ENCODE data around the gene NACC2.
A peak's percentile ranks its signal among the peaks of the same experiment; 100 is the strongest.

Gene NACC2

DNA sequence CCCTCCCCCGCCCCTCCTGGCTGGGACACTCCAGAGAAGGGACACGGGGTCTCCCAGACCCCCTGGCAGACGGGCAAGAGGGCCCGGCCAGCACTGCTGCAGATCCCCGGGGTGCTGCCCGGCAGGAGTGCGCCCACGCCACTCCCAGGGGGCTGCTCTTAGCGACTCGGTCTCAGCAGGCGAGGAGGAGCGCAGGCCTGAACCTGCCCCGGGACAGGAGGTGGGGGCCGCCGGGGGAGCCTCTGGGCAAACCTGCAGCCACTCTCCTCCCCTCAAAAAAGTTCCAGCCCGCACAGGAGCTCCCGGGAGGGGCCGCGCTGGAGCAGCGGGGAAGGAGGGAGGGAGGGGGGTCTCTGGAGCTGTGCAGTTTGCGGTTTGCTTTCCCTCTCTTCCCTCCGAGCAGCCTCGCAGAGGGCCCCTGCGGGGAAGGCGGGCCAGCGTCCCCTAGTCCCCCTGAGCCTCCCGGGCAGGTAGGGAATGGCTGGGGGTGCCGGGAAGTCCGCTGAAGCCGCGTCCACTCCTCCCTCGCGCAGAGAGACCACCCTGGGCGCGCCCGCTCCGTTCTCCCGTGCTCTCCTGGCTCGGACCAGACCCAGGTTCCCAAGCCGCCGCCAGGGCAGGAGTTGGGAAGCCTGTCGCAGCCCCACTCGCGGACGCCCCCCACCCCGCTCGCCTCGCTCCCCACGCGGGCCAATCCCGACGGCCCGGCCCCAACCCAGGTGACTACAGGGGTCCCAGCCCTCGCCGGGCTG lies 44.2 kb downstream of the NACC2 start:
- Histone ChIP-seq H3K4me1 (ENCODE audit: insufficient read depth, low read length) (peaks cover 12% of the 10 kb centered on the region; the same call in 1 of the 2 replicates), H3K36me3 (ENCODE audit: insufficient read depth, low read depth, low read length) (no peaks in the 10 kb centered on the region), H3K9me3 (ENCODE audit: insufficient read depth, low read depth, low read length) (no peaks in the 10 kb centered on the region), H3K27me3 (ENCODE audit: insufficient read depth, low read length) (peaks cover 23% of the 10 kb centered on the region; the same call in 1 of the 2 replicates), H3K9ac (ENCODE audit: low read depth, low read length) (peak overlapping the region; percentile 61), H3K27ac (ENCODE audit: low read length) (no peak overlapping the region), H3K4me3 (ENCODE audit: low read length) (peak overlapping the region; percentile 75)

DNA sequence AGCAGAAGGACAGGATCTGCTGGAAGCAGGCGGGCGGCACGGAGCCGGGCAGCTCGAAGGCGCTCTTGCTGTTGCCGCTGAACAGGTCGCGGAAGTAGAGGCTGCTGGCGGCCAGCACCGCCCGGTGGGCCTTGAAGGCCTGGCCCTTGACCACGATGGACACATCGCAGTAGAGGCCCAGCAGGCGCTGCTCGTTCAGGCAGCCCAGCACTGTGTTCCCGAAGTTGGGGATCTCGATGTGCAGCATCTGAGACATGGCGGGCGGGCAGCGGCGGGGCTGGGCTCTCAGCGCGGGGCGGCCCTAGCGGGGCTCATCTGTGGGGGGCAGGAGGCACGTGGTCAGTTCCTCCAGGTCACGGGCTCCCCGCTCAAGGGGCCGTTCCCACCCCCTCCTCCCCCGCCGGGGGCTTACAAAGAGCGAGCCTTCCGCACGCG lies 44.8 kb downstream of the NACC2 start:
- peak overlapping the region; percentile 75; the same call in 1 of the 2 replicates for H3K4me3 ChIP-seq (ENCODE audit: low read length)
- peaks cover 12% of the 10 kb centered on the region; the same call in 1 of the 2 replicates for H3K4me1 ChIP-seq (ENCODE audit: insufficient read depth, low read length)
- H3K9me3 ChIP-seq (ENCODE audit: insufficient read depth, low read depth, low read length): no peaks in the 10 kb centered on the region
- H3K9ac ChIP-seq (ENCODE audit: low read depth, low read length): no peak overlapping the region
- H3K27ac ChIP-seq (ENCODE audit: low read length): no peak overlapping the region
- H3K27me3 ChIP-seq (ENCODE audit: insufficient read depth, low read length): peaks cover 23% of the 10 kb centered on the region; the same call in 1 of the 2 replicates
- no peaks in the 10 kb centered on the region for H3K36me3 ChIP-seq (ENCODE audit: insufficient read depth, low read depth, low read length)

DNA sequence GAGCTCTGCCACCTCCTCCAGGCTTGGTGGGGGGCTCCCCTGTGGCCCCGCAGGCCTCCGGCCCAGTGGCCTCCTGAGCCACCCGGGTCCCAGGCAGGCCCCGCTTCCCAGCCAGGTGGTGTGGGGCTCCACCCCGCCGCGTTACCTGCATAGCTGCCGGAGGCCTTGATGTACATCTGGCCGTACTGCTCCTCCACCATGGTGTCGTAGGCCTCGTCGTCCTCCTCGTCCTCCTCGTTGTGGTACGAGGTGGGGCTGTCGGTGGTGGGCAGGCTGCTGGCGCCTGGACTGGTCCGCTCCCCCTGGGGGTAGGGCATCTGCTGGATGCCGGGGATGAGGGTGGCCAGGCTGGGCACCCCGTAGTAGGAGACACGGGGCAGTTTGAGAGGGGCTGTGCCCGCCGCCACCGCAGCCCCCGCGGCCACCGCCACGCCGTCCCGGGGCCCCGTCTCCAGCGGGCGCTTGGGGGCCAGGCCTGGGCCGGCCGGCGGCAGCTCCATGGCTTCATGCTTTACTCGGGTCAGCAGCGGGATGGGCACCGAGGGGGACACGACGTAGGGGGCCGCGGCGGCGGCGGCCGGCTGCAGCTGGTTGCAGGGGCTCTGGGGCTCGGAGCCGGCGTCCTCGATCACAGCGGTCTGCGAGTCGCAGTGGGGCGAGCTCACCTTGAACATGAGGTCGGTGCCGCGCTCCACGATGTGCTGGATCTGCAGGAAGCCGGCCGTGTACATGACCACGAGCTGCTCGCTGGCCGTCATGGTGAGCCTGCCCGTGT lies 45.4 kb downstream of the NACC2 start:
- no peak overlapping the region for H3K4me3 ChIP-seq (ENCODE audit: low read length)
- H3K4me1 ChIP-seq (ENCODE audit: insufficient read depth, low read length): peaks cover 12% of the 10 kb centered on the region; the same call in 1 of the 2 replicates
- no peaks in the 10 kb centered on the region for H3K36me3 ChIP-seq (ENCODE audit: insufficient read depth, low read depth, low read length)
- H3K9ac ChIP-seq (ENCODE audit: low read depth, low read length): no peak overlapping the region
- H3K27me3 ChIP-seq (ENCODE audit: insufficient read depth, low read length): peaks cover 23% of the 10 kb centered on the region; the same call in 1 of the 2 replicates
- no peaks in the 10 kb centered on the region for H3K9me3 ChIP-seq (ENCODE audit: insufficient read depth, low read depth, low read length)
- H3K27ac ChIP-seq (ENCODE audit: low read length): no peak overlapping the region

DNA sequence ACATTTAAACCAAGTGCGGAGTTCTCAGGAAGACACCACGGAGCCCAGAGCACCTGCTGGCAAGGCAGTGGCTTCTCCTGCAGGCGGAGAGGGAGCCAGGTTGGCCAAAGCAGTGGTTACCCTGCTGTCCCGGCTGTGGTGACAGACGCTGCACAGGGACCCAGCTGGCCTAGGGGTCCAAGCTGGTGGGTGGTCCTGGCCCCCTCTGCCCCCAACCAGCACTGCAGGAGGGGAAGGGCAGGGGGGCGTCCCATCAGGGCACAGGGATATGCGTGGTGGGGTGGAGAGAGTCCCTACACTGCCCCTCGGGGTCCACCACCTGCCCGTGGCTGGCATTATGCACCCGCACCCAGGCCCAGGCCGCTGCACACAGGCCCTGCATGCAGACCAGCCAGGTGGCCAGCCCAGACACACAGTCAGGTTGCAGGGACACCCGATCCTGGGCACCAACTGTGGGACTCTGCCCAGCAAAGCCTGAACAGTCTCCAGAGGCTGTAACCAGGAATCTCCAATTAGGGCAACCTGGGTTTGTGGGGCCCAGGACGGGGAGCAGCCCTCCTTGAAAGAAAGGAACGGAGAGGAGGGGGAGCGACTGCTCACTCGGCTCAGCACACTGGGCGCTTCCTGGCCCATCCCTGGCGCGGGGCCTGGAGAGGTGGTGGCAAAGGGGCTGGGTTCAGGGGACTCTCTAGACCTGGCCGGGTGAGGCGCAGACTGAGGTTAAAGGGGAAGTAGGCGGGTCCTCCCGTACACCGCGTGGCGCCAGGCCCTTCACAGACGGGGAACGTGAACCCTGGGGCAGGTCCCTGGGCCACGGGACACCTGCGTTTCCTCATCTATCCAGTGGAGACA lies 46.3 kb downstream of the NACC2 start:
- Histone ChIP-seq H3K27me3 (ENCODE audit: insufficient read depth, low read length) (peaks cover 23% of the 10 kb centered on the region; the same call in 1 of the 2 replicates), H3K4me3 (ENCODE audit: low read length) (no peak overlapping the region), H3K36me3 (ENCODE audit: insufficient read depth, low read depth, low read length) (no peaks in the 10 kb centered on the region), H3K9me3 (ENCODE audit: insufficient read depth, low read depth, low read length) (no peaks in the 10 kb centered on the region), H3K4me1 (ENCODE audit: insufficient read depth, low read length) (peaks cover 12% of the 10 kb centered on the region; the same call in 1 of the 2 replicates), H3K9ac (ENCODE audit: low read depth, low read length) (no peak overlapping the region), H3K27ac (ENCODE audit: low read length) (no peak overlapping the region)

DNA sequence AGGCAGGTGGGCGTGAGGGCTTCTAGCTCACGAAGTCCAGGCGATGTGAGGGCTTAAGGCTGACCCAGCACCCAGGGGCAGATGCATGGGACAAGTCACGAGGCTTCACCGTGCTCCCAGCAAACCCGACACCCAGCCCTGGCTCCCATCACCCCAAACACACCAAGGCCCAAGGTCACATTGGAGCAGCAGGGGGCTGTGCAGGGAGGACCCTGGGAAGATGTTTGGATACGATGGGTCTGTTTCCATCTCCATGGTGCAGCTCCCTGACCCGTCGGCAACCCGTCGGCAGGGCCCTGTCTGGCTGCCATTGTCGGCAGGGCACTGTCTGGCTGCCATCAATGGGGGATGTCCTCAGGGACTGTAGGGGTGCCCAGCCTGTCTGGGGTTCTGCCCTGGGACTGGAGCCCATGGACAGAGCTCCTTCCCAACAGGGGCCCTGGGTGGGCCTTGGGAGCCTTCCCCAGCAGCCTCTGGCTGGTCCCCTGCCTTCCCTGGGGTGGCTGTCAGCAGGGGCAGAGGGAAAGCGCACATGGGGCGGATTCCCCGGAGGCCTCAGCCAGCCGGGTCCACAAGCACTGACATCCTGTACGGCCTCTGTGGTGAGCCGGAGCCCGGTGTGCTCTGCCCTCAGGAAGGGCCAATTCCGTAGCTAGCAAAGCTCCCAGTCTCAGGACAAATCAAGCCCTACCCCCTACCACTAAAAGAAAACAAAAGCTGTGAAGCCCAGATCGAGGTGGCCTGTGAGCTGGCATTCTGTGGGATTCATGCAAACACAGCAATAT lies 47.1 kb downstream of the NACC2 start:
- no peaks in the 10 kb centered on the region for H3K36me3 ChIP-seq (ENCODE audit: insufficient read depth, low read depth, low read length)

DNA sequence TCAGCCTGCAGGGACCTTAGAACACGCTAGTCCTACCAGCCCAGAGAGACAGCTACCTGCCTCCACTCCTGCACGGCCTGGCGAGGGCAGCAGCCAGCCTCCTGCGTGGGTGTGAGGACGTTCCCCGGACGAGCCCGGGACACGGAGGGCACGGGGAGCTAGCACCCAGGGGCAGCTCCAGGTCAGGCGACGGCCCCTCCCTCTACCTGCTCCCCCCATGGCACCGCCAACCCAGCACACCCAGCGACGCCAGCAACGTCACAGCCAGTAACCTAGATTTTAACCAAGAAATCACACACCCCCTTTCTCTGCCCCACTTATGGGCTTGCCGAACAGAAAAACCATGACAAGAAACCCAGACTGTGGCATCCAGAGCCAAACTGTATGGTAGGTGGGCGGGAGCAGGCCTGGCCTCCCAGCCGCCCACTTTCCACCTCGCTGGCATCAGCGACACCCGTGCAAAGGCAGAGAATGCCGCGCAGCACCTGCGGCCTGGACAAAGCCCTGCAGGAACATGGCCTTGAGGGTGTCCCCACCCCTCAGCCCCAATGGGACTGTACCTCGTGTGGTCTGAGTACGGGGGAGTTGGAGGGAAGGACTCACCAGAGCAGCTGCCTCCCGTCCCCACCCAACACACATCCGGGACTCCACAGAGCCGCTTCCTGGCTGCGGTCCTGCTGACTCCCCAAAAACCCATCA lies 47.9 kb downstream of the NACC2 start:
- Histone ChIP-seq H3K4me3 (ENCODE audit: low read length) (no peak overlapping the region), H3K36me3 (ENCODE audit: insufficient read depth, low read depth, low read length) (no peaks in the 10 kb centered on the region), H3K27me3 (ENCODE audit: insufficient read depth, low read length) (peaks cover 14% of the 10 kb centered on the region; the same call in 1 of the 2 replicates), H3K4me1 (ENCODE audit: insufficient read depth, low read length) (no peaks in the 10 kb centered on the region; the same call in 1 of the 2 replicates), H3K9ac (ENCODE audit: low read depth, low read length) (no peak overlapping the region), H3K27ac (ENCODE audit: low read length) (no peak overlapping the region), H3K9me3 (ENCODE audit: insufficient read depth, low read depth, low read length) (no peaks in the 10 kb centered on the region)

More for the DNA sequence above, 47.1 kb downstream of the NACC2 start:
- Histone ChIP-seq H3K9me3 (ENCODE audit: insufficient read depth, low read depth, low read length) (no peaks in the 10 kb centered on the region), H3K4me1 (ENCODE audit: insufficient read depth, low read length) (peaks cover 7% of the 10 kb centered on the region; the same call in 1 of the 2 replicates), H3K4me3 (ENCODE audit: low read length) (no peak overlapping the region), H3K27me3 (ENCODE audit: insufficient read depth, low read length) (peaks cover 18% of the 10 kb centered on the region; the same call in 1 of the 2 replicates), H3K9ac (ENCODE audit: low read depth, low read length) (no peak overlapping the region), H3K27ac (ENCODE audit: low read length) (no peak overlapping the region)

DNA sequence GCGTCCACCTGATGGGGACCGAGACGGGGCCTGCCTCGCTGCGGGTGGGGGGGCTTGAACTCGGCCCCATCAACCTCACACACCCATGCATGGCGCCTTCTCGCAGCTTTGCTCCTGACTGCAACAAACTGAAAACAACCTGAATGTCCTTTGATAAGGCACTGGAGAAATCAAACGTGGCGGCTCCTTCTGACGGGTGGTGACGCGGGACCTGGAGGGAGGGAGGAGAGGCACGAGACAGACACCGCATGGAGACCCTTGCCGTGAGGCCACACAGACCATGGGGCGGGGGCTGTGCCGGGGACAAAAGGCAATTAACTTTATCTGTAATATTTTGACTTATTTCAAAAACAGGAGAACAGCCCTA lies 48.6 kb downstream of the NACC2 start:
- Histone ChIP-seq H3K4me1 (ENCODE audit: insufficient read depth, low read length) (no peaks in the 10 kb centered on the region), H3K27me3 (ENCODE audit: insufficient read depth, low read length) (peaks cover 14% of the 10 kb centered on the region; the same call in 1 of the 2 replicates), H3K4me3 (ENCODE audit: low read length) (no peak overlapping the region), H3K9me3 (ENCODE audit: insufficient read depth, low read depth, low read length) (no peaks in the 10 kb centered on the region), H3K9ac (ENCODE audit: low read depth, low read length) (no peak overlapping the region), H3K27ac (ENCODE audit: low read length) (no peak overlapping the region), H3K36me3 (ENCODE audit: insufficient read depth, low read depth, low read length) (no peaks in the 10 kb centered on the region)

DNA sequence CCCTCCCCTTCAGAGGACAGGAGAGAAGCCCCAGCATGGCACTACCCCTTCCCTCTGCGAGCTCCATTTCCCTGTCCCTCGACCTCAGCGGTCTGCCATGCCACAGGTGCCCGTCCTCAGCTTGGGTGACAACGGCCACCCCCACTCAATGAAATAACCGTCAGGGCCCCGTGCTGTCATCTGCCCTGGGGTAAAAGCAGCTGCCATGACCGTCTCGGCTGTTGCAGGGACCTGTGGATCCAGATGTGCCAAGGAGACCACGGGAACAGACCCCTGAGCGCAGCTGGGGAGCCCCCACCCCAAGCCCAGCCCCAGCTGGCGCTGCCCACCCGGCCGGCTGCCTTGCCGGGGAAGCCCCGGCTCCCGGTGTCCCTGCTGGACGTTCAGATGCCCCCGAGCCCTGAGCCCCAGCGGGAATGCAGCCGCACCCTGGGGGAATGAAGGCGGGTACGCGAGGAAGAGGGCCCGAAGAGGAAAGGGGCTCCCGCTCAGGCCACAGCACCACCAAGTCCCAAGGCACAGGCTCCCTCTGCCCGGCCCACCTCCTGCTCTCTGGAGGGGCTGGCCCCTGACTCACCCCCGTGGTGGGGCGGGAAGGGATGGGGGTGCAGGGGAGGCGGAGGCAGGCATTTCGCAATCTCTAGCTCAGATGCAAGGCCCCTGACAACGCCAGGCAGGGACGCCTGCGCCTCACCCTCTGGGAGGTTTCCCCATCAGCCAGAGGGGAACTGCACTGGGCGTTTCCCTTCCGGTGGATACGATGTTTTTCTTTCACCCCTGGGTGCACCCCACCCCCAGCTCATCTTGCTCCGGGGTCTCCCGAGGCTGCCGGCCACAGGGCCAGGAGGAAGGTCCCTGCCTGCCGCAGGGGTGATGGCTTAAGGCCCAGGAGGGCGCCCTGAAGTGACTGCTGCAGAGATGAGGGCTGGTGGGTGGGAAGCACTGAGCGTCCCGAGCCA lies 49.2 kb downstream of the NACC2 start:
- H3K27me3 ChIP-seq (ENCODE audit: insufficient read depth, low read length): peaks cover 10% of the 10 kb centered on the region; the same call in 1 of the 2 replicates
- no peaks in the 10 kb centered on the region for H3K4me1 ChIP-seq (ENCODE audit: insufficient read depth, low read length)
- no peaks in the 10 kb centered on the region for H3K36me3 ChIP-seq (ENCODE audit: insufficient read depth, low read depth, low read length)
- H3K4me3 ChIP-seq (ENCODE audit: low read length): no peak overlapping the region
- no peaks in the 10 kb centered on the region for H3K9me3 ChIP-seq (ENCODE audit: insufficient read depth, low read depth, low read length)
- no peak overlapping the region for H3K27ac ChIP-seq (ENCODE audit: low read length)
- H3K9ac ChIP-seq (ENCODE audit: low read depth, low read length): no peak overlapping the region

DNA sequence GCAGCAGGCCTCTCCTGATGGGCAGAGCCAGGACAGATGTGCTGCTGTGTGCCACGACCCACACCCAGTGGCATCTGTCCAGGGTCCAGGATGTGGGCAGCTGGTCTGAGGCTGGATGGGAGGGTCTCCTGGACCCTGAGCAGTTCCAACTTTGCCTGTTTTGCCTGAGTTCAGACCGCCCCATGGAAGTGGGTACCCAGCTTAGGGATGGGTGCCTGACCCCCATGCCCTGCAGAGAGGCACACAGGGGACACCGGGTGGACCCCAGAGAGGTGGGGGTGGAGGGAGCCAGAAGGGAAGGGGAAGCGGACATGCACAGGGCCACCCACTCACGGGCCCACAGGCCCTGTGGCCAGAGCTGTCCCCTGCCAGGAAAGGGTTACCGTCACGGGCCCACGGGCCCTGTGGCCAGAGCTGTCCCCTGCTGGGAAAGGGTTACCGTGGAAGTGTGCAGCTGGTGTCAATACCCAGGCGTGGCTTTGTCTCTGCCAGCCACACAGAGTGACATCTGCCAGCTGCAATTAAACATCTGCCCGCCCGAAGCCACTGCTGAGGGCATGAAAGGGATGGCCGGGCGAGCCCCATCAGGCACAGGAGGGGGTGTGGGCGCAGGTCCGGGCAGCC lies 50.0 kb downstream of the NACC2 start:
- Histone ChIP-seq H3K27ac (ENCODE audit: low read length) (no peak overlapping the region), H3K4me3 (ENCODE audit: low read length) (no peak overlapping the region), H3K4me1 (ENCODE audit: insufficient read depth, low read length) (no peaks in the 10 kb centered on the region), H3K9me3 (ENCODE audit: insufficient read depth, low read depth, low read length) (no peaks in the 10 kb centered on the region), H3K36me3 (ENCODE audit: insufficient read depth, low read depth, low read length) (no peaks in the 10 kb centered on the region), H3K27me3 (ENCODE audit: insufficient read depth, low read length) (peaks cover 2% of the 10 kb centered on the region; the same call in 1 of the 2 replicates), H3K9ac (ENCODE audit: low read depth, low read length) (no peak overlapping the region)
